Measurements from ENCODE around the gene LGALS3BP. TPM values are rescaled to one million over a fixed set of nuclear protein-coding genes. Genes with fewer than 3 reads are reported as not detected.

LGALS3BP gene
- total and polyA plus RNA-seq, 2 of the 13 experiments (the other 11 are each of a cell fraction or from before 2014, with no cell fraction given): 137 to 332 TPM

- TF ChIP-seq DBP (CRISPR knock-in tag; IDR thresholded peaks at IDR 0.05; ENCODE audit: not compliant biosample characterization): no peak
- TF ChIP-seq NFE2 (CRISPR knock-in tag; IDR thresholded peaks at IDR 0.05): no peak
- TF ChIP-seq TOPORS (CRISPR knock-in tag; IDR thresholded peaks at IDR 0.05): no peak
- TF ChIP-seq ZC3H13 (CRISPR knock-in tag; IDR thresholded peaks at IDR 0.05): no peak
- TF ChIP-seq MXD1 (CRISPR knock-in tag; IDR thresholded peaks at IDR 0.05): peak; percentile 45; the same call in 1 of the 2 replicates
- no peak for TF ChIP-seq HOXA7 (CRISPR knock-in tag; IDR thresholded peaks at IDR 0.05)
- no peak for TF ChIP-seq ZFP36L1 (CRISPR knock-in tag; IDR thresholded peaks at IDR 0.05)
- TF ChIP-seq ZSCAN22 (CRISPR knock-in tag; IDR thresholded peaks at IDR 0.05): peak; percentile 65; the same call in 1 of the 2 replicates
- TF ChIP-seq ZBTB7A (CRISPR knock-in tag; IDR thresholded peaks at IDR 0.05): peak; percentile 97
- peak; percentile 79 for TF ChIP-seq HCFC1 (IDR thresholded peaks at IDR 0.05; ENCODE audit: low read depth, low read length)
- no peak for TF ChIP-seq DDIT3 (CRISPR knock-in tag; IDR thresholded peaks at IDR 0.05)
- TF ChIP-seq ZNF629 (CRISPR knock-in tag; conservative IDR thresholded peaks at IDR 0.05): no peak
- TF ChIP-seq CAMTA2 (CRISPR knock-in tag; IDR thresholded peaks at IDR 0.05; ENCODE audit: borderline replicate concordance): peak; percentile 46; the same call in 1 of the 2 replicates
- no peak; the same call in 1 of the 2 replicates for TF ChIP-seq ZNF275 (CRISPR knock-in tag; IDR thresholded peaks at IDR 0.05; ENCODE audit: borderline replicate concordance)
- peak; percentile 75; the same call in 1 of the 2 replicates for TF ChIP-seq ZNF333 (CRISPR knock-in tag; IDR thresholded peaks at IDR 0.05; ENCODE audit: borderline replicate concordance)
- TF ChIP-seq ZBTB2 (CRISPR knock-in tag; IDR thresholded peaks at IDR 0.05; ENCODE audit: low read depth): peak; percentile 68; the same call in 1 of the 2 replicates
- TF ChIP-seq ZHX1 (CRISPR knock-in tag; IDR thresholded peaks at IDR 0.05; ENCODE audit: low read depth): 0 out of 2 replicates have a peak, but pooled peaks have one; percentile 7
- TF ChIP-seq SKI (IDR thresholded peaks at IDR 0.05; ENCODE audit: partially characterized antibody): peak; percentile 9
- no peak; the same call in 1 of the 2 replicates for TF ChIP-seq ZNF83 (CRISPR knock-in tag; IDR thresholded peaks at IDR 0.05; ENCODE audit: borderline replicate concordance)
Measured at GRCh38 chr17:79009397-79010303, 29.9 kb upstream of the LGALS3BP start, which contains the start of gene CANT1 (continued).

Data from HepG2 (cell line).